ENCODE results near the gene TAPBPL.

- TF ChIP-seq MAX (IDR thresholded peaks at IDR 0.05; ENCODE audit: low read depth) (peak; percentile 62), SIN3A (IDR thresholded peaks at IDR 0.05; ENCODE audit: borderline replicate concordance, low read depth, low read length) (peak; percentile 69; the same call in 1 of the 2 replicates), TEAD4 (IDR thresholded peaks at IDR 0.05; ENCODE audit: borderline replicate concordance, insufficient read depth) (no peak)
These were observed 41.1 kb downstream of the TAPBPL start, which contains the start of gene MRPL51 for GRCh38 chr12:6492838-6493496.

Measured in SK-N-SH (cell line).